HepG2 (cell line): ENCODE data around the gene NAA38. TPM values are rescaled to one million over a fixed set of nuclear protein-coding genes. Genes with fewer than 3 reads are reported as not detected.

ENCODE experiments used
- AGO2 ChIP-seq: fragments of 200-400 bp; formaldehyde crosslinking; optimal IDR thresholded peaks from 2 replicates; pipeline ENCODE3; 2017; ENCODE audit warnings: mild to moderate bottlenecking, low read depth, low read length, moderate library complexity
- BHLHE40 ChIP-seq: IDR thresholded peaks from 2 replicates; pipeline ENCODE4 v1.6.1; 2011; ENCODE audit warnings: low read length, improper control_type of control experiment
- GLI4 ChIP-seq: sonication (generic); formaldehyde crosslinking; IDR thresholded peaks from 2 replicates; pipeline ENCODE4 v1.5.1; 2020; ENCODE audit warnings: missing genetic modification reagents, mild to moderate bottlenecking, moderate library complexity, borderline replicate concordance
- JARID2 ChIP-seq: sonication (generic); formaldehyde crosslinking; IDR thresholded peaks from 2 replicates; pipeline ENCODE4 v1.8.1; 2023; ENCODE audit warnings: missing genetic modification reagents, inconsistent platforms; ENCODE audit not compliant: insufficient replicate concordance
- MLLT10 ChIP-seq: sonication (generic); formaldehyde crosslinking; IDR thresholded peaks from 2 replicates; pipeline ENCODE4 v1.4.0; 2020; ENCODE audit warnings: missing genetic modification reagents
- MXD4 ChIP-seq: IDR thresholded peaks from 2 replicates; pipeline ENCODE4 v1.6.1; 2016; ENCODE audit warnings: mild to moderate bottlenecking, missing biosample characterization, missing genetic modification reagents
- PCBP1 ChIP-seq: fragments of 200-400 bp; formaldehyde crosslinking; IDR thresholded peaks from 2 replicates; pipeline ENCODE4 v1.6.1; 2017; ENCODE audit warnings: mild to moderate bottlenecking, low read depth, low read length, borderline replicate concordance
- RBFOX2 ChIP-seq: fragments of 200-400 bp; formaldehyde crosslinking; IDR thresholded peaks from 2 replicates; pipeline ENCODE4 v1.6.1; 2017; ENCODE audit warnings: low read depth, mild to moderate bottlenecking, low read length
- SAFB2 ChIP-seq: sonication (generic); formaldehyde crosslinking; IDR thresholded peaks from 2 replicates; pipeline ENCODE4 v1.5.1; 2020; ENCODE audit warnings: missing genetic modification reagents, low read depth, mild to moderate bottlenecking, borderline replicate concordance
- SALL1 ChIP-seq: sonication (generic); formaldehyde crosslinking; IDR thresholded peaks from 2 replicates; pipeline ENCODE4 v1.8.0; 2022; ENCODE audit warnings: mild to moderate bottlenecking, missing genetic modification reagents
- SETDB1 ChIP-seq: sonication (generic); formaldehyde crosslinking; IDR thresholded peaks from 2 replicates; pipeline ENCODE4 v1.5.1; 2020; ENCODE audit warnings: missing genetic modification reagents, mild to moderate bottlenecking, borderline replicate concordance
- THRA ChIP-seq: sonication (generic); formaldehyde crosslinking; IDR thresholded peaks from 2 replicates; pipeline ENCODE4 v1.4.0; 2020; ENCODE audit warnings: missing genetic modification reagents, borderline replicate concordance
- TRAFD1 ChIP-seq: sonication (generic); formaldehyde crosslinking; IDR thresholded peaks from 2 replicates; pipeline ENCODE4 v1.5.1; 2020; ENCODE audit warnings: missing genetic modification reagents, mild to moderate bottlenecking, borderline replicate concordance
- ZBED4 ChIP-seq: sonication (generic); formaldehyde crosslinking; IDR thresholded peaks from 2 replicates; pipeline ENCODE4 v1.4.0; 2020; ENCODE audit warnings: missing genetic modification reagents, borderline replicate concordance
- ZBTB33 ChIP-seq: sonication (generic); formaldehyde crosslinking; IDR thresholded peaks from 2 replicates; pipeline ENCODE4 v1.4.0; 2020; ENCODE audit warnings: missing genetic modification reagents
- ZBTB49 ChIP-seq: sonication (generic); formaldehyde crosslinking; IDR thresholded peaks from 2 replicates; pipeline ENCODE4 v1.4.0; 2020; ENCODE audit warnings: missing genetic modification reagents, borderline replicate concordance
- ZNF224 ChIP-seq: sonication (generic); formaldehyde crosslinking; IDR thresholded peaks from 2 replicates; pipeline ENCODE4 v1.5.0; 2020; ENCODE audit warnings: mild to moderate bottlenecking, missing genetic modification reagents
- polyA plus RNA-seq, 8 experiments: library from polyadenylated mRNA; depleted of rRNA in 3 of 8; stranded (reverse) in 7 of 8; unstranded in 1 of 8; fragments of >200 nt; fragmentation: Illumina TruSeq in 4 of 8; extraction: Trizol in 4 of 8; gene quantifications; 2 replicates each; pipeline versions ENCODE4 v1.2.1 to v1.2.3, GENCODE V29; 2011 to 2016; ENCODE audit warnings: low read depth in 4 of 8, missing spikeins in 1 of 8, mixed read lengths in 1 of 8; ENCODE audit not compliant: insufficient read depth in 1 of 8
- total RNA-seq, 5 experiments: library from RNA; depleted of rRNA; stranded (reverse); fragments of >200 nt; fragmentation: Illumina TruSeq; extraction: Trizol; gene quantifications; 2 replicates each; pipeline ENCODE4 v1.2.3, GENCODE V29; 2016; ENCODE audit warnings: low read depth in 1 of 5

NAA38 gene
- total and polyA plus RNA-seq, 2 of the 13 experiments (the other 11 are each of a cell fraction or from before 2014, with no cell fraction given) = 46.9 to 91.6 TPM

- peak; percentile 87 for TF ChIP-seq AGO2
- no peak for TF ChIP-seq MLLT10 (CRISPR knock-in tag)
- 0 out of 2 replicates have a peak, but pooled peaks have one; percentile 68 for TF ChIP-seq SALL1 (CRISPR knock-in tag)
- peak; percentile 27; the same call in 1 of the 2 replicates for TF ChIP-seq SAFB2
- TF ChIP-seq TRAFD1 = peak; percentile 78; the same call in 1 of the 2 replicates
- TF ChIP-seq SETDB1 (CRISPR knock-in tag) = no peak
- TF ChIP-seq ZBED4 (CRISPR knock-in tag) = peak; percentile 64; the same call in 1 of the 2 replicates
- TF ChIP-seq ZBTB33 = no peak
- TF ChIP-seq THRA (CRISPR knock-in tag) = no peak; the same call in 1 of the 2 replicates
- peak; percentile 34 for TF ChIP-seq JARID2 (CRISPR knock-in tag)
- TF ChIP-seq BHLHE40 = peak; percentile 88
- no peak for TF ChIP-seq MXD4
- TF ChIP-seq ZBTB49 (CRISPR knock-in tag) = no peak
- 0 out of 2 replicates have a peak, but pooled peaks have one; percentile 58 for TF ChIP-seq ZNF224
- TF ChIP-seq RBFOX2 = peak; percentile 95
- TF ChIP-seq PCBP1 = no peak
- TF ChIP-seq GLI4 (CRISPR knock-in tag) = no peak
Observed at GRCh38 chr17:7841915-7842379, 15.4 kb downstream of the NAA38 start (continued).
